ENCODE measurements around the gene CLSTN3.

DNA sequence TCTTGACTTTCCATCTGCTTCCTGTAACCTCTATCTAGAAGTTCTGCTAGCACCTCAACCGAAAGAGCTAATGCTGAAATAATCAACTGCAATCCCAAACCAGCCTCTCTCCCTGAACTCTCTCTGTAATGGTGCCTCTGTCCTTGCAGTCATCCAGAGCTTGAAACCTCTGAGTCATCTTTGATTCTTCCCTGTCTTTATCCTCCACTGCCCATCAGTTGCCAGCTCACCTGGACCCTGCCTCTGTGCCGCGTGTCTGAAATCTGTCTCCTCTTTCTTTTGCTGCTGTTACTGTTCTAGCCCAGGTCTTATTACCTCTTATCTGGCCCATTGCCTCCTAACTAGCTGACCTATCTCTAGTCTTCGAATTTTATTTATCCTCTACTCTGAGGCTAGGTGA is 15.5 kb downstream of the CLSTN3 start:
- TF ChIP-seq, protein P1, sequence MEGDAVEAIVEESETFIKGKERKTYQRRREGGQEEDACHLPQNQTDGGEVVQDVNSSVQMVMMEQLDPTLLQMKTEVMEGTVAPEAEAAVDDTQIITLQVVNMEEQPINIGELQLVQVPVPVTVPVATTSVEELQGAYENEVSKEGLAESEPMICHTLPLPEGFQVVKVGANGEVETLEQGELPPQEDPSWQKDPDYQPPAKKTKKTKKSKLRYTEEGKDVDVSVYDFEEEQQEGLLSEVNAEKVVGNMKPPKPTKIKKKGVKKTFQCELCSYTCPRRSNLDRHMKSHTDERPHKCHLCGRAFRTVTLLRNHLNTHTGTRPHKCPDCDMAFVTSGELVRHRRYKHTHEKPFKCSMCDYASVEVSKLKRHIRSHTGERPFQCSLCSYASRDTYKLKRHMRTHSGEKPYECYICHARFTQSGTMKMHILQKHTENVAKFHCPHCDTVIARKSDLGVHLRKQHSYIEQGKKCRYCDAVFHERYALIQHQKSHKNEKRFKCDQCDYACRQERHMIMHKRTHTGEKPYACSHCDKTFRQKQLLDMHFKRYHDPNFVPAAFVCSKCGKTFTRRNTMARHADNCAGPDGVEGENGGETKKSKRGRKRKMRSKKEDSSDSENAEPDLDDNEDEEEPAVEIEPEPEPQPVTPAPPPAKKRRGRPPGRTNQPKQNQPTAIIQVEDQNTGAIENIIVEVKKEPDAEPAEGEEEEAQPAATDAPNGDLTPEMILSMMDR (IDR thresholded peaks at IDR 0.05) = no peak
- TF ChIP-seq POLR2A (IDR thresholded peaks at IDR 0.05) = no peak
- TF ChIP-seq POLR2AphosphoS5 (IDR thresholded peaks at IDR 0.05) = no peak
- no peak for TF ChIP-seq EP300 (IDR thresholded peaks at IDR 0.05; ENCODE audit: low read depth)

Measured in transverse colon (tissue), 4 donors.